Measurements from ENCODE around the gene EGR4. TPM values are rescaled to one million over a fixed set of nuclear protein-coding genes. Genes with fewer than 3 reads are reported as not detected.
"Not testable (repeated sequence)": the region's sequence is repeated elsewhere in the genome, so short reads cannot be mapped to it uniquely, and the experiment has no call there.

EGR4 gene
- total RNA-seq, 1 donor from 2014 or later, result 0.10 TPM

GRCh38 chr2:73263540-73264331 is 29.6 kb downstream of the EGR4 start:
- DNase-seq, result no peak

GRCh38 chr2:73262691-73263429 is 30.5 kb downstream of the EGR4 start:
- DNase-seq, result not testable (repeated sequence)

- DNase-seq, result no peak
These were observed 31.2 kb downstream of the EGR4 start for GRCh38 chr2:73262108-73262651.

- no peak for DNase-seq
These were observed 32.9 kb downstream of the EGR4 start for GRCh38 chr2:73260338-73260984.

- DNase-seq, result no peak
These were observed 33.5 kb downstream of the EGR4 start for GRCh38 chr2:73259704-73260337.

- DNase-seq, result no peak
These were observed 34.1 kb downstream of the EGR4 start for GRCh38 chr2:73259276-73259675.

GRCh38 chr2:73258913-73259215 is 34.5 kb downstream of the EGR4 start:
- DNase-seq, result no peak

GRCh38 chr2:73258186-73258912 is 35.0 kb downstream of the EGR4 start:
- DNase-seq, result no peak

- DNase-seq, result no peak
These were observed 35.8 kb downstream of the EGR4 start for GRCh38 chr2:73257425-73258125.

GRCh38 chr2:73257021-73257420 is 36.3 kb downstream of the EGR4 start:
- no peak for DNase-seq

GRCh38 chr2:73256618-73256922 is 36.8 kb downstream of the EGR4 start:
- no peak for DNase-seq

- no peak for DNase-seq
These were observed 37.3 kb downstream of the EGR4 start for GRCh38 chr2:73255907-73256617.

- DNase-seq, result no peak
These were observed 38.2 kb downstream of the EGR4 start for GRCh38 chr2:73255007-73255644.

GRCh38 chr2:73254343-73255006 is 38.9 kb downstream of the EGR4 start:
- no peak for DNase-seq

GRCh38 chr2:73253901-73254300 is 39.4 kb downstream of the EGR4 start:
- no peak for DNase-seq

- DNase-seq, result no peak
These were observed 39.9 kb downstream of the EGR4 start for GRCh38 chr2:73253400-73253799.

GRCh38 chr2:73252238-73253027 is 40.9 kb downstream of the EGR4 start:
- no peak for DNase-seq
